NCI-H1436 (cell line): ENCODE measurements around the gene HCRTR2.
"Not testable (repeated sequence)": the region's sequence is repeated elsewhere in the genome, so short reads cannot be mapped to it uniquely, and the experiment has no call there.

Experiments used
- DNase-seq: peaks from one replicate; lab custom pipeline; 2025; lab: John Stamatoyannopoulos, UW

Gene HCRTR2

DNA sequence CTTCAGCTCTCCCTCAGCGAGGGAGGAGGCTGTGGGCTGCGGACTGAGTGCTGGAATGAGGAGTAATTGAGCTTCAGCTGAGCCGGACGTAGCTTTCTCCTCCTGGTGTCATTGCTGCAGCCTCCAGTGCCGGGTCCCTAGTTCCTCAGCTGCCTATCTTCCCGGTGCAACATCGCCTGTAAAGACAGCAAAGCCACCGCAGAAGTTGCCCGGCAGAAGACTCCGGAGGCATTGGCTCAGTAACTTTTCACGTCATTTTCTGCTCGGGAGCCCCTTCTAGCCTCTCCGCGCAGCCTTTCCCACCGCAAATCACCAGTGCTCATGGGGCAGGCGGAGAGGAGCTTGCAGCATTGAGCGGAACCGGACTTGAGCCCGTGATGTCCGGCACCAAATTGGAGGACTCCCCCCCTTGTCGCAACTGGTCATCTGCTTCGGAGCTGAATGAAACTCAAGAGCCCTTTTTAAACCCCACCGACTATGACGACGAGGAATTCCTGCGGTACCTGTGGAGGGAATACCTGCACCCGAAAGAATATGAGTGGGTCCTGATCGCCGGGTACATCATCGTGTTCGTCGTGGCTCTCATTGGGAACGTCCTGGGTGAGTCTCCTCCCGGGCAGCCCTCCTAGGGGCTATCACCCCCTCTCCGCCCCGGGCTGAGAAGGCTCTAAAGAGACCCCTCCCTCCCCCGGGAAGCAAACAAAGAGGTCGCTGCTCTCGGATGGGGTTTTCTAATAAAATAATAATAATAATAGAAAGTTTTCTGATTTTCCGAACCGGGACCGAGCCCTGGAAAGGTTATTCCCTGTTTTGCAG lies at the start of gene HCRTR2:
Gene HCRTR2 (plus strand): TSS at position 305 of the 816 bp plus-strand sequence. CDS start 73 bp downstream, at position 378.
- no peak for DNase-seq

DNA sequence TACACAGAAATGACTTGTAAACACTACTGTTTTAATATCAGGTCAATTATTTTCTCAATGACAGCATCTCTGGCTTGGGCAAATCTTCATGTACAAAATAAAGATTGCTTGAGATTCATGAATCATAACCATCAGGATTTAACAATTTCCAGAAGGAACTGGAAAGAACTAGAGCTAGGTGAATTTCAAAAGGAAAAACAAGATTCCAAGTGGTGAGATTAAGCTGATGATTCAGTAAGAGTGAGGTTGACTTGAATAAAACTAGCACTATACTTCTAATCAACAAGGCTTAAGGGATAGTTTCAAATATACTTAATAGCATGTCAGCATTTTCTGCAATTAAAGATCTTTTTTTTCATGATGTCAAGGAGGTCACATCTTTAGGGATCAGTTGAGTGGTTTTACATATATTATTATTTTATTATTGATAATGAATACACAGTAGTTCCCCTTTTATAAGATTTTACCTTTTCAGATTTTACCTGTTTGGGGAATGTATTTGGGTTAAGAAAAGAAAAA lies 43.5 kb upstream of the HCRTR2 start:
- no peak for DNase-seq

DNA sequence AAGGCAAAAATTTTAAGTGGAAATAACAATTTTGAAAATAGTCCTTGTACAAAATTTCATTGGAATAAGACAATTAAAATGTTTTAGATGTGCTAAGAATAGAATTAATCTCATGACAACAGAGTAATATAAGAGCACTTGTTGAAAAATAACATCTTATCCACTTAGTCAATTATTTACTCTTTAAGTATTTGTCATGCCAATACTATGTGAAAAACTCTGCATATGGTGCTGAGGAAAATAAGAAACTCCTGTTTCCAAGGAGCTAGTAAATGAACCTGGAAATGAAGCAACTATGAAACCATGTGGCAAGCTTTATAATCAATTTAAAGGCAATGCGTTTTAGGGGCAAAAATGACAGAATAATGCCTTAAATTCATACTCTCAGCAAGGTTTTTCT lies 42.7 kb upstream of the HCRTR2 start:
- no peak for DNase-seq

DNA sequence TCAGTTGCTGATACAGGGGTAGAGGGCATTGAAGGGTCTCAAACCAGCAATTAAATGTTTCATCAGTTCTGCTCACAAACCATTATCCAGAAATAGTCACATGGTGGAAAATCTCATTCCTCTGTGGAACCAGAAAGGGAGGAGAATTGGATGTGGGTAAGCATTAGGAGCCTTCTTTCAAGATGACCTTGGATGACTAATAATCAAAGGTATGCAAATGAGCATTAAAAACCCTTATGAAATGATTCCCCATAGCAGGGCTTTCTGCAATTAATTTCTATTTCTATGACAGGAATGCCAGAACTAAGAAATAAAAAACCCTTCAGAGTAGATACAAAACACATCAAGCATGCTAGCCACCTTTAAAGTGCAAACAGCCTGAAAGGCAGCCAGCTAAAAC lies 37.4 kb upstream of the HCRTR2 start:
- DNase-seq: no peak

DNA sequence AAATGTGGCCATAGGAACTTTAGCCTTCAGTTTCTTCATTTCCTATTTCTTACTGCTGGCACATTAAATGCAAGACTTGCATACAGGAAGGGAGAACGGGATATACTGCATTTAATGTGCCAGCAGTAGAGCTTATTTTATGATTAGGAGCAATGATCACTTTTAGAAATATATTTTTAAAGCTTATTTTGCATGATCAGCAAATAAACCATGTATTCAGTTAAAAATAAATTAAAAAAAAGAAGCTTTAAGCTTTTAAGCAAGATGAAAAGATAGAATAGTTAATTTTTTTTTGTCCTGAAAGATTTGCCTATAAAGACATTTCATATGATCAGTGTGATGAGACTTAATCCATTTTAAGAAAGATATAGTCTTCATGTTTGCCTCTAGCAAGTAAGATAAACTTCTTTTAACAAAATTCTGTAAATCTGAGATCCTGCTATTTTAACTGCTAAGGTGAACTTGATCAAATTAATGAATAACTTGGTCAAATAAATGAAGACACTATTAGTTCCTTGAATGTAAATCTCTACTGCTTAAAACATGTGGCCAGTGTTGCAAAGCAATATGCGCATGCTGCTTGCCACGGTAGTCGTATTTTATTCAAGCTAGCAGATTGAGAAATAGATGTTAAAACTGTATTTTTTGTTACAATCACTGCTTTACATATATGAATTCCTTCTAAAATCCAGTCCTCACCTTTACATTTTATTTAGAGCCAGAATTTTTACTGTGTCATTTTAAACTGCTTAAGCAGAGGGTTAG lies 36.2 kb upstream of the HCRTR2 start:
- DNase-seq: no peak

DNA sequence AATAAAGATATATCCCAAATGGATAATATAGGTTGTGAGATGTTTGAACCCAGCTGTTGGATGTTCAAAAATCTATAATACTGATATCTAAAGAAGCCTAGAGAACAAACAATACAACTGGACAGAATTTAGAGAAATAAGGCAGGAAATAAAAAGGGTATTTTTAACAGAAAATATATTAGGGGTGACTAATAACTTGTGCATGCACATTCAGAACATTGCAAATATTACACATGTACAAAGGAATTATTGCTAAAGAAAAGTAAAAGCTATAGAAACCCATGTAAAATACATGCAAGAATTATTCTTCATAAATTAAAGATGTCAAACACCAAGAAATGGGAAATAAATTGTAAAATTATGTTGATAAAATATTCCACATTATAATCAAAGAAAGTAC lies 32.7 kb upstream of the HCRTR2 start:
- no peak for DNase-seq

DNA sequence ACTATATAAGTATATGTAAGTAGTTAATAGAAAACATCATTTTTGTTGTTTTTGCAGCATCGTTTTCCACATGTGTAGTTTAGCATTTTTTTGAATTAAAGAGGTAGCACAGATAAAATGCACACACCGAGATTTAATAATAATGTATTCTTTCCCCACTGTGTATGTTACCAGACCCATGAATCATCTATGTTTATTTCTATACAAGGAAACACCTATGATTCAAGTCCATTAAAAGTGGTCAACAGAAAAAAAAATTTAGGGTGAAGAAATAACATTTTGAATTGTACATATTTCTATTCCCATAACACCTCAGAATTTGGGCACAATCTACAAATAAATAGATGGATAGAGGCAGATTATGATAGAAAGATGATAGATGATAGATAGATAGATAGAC lies 31.7 kb upstream of the HCRTR2 start:
- DNase-seq: no peak

DNA sequence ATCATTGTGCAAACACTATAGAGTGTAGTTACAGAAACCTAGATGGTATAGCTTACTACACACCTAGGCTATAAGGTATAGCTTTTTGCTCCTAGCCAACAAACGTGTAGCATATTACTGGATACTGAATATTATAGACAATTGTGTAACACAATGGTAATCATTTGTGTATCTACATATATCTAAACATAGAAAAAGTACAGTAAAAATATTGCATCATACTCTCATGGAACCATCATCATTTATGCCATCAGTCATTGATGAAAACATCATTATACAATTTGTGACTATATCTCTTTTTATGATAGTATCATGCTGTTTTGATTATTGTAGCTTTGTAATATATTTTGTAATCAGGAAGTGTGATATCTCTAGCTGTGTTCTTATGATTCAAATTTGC lies 21.0 kb upstream of the HCRTR2 start:
- DNase-seq: no peak

DNA sequence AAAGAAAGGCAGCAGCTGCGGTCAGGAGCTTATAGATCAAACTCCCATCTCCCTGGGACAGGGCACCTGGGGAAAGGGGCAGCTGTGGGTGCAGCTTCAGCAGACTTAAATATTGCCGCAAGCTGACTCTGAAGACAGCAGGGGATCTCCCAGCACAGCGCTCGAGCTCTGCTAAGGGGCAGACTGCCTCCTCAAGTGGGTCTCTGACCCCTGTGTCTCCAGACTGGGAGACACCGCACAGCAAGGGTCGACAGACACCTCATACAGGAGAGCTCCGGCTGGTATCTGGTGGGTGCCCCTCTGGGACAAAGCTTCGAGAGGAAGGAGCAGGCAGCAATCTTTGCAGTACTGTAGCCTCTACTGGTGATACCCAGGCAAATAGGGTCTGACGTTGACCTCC lies 15.5 kb upstream of the HCRTR2 start:
- DNase-seq: not testable (repeated sequence)

DNA sequence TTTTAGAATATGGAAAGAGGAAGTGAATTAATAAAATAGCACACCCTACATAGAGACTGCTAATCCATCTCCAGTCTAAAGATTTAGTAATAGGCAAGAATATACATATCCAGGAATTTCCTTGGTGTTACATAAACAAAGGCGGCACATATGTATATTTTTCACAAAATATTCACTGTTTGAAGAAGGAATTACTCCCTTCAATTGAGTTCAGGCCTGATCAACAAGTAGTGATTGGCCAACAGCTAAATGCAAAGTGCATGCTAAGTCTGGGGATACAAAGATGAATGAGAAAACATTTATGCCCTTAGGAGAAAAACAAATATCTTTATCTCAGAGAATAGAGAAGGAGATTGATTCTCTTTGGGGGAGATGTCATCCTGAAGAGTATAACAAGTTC lies 6.5 kb upstream of the HCRTR2 start:
- DNase-seq: no peak

DNA sequence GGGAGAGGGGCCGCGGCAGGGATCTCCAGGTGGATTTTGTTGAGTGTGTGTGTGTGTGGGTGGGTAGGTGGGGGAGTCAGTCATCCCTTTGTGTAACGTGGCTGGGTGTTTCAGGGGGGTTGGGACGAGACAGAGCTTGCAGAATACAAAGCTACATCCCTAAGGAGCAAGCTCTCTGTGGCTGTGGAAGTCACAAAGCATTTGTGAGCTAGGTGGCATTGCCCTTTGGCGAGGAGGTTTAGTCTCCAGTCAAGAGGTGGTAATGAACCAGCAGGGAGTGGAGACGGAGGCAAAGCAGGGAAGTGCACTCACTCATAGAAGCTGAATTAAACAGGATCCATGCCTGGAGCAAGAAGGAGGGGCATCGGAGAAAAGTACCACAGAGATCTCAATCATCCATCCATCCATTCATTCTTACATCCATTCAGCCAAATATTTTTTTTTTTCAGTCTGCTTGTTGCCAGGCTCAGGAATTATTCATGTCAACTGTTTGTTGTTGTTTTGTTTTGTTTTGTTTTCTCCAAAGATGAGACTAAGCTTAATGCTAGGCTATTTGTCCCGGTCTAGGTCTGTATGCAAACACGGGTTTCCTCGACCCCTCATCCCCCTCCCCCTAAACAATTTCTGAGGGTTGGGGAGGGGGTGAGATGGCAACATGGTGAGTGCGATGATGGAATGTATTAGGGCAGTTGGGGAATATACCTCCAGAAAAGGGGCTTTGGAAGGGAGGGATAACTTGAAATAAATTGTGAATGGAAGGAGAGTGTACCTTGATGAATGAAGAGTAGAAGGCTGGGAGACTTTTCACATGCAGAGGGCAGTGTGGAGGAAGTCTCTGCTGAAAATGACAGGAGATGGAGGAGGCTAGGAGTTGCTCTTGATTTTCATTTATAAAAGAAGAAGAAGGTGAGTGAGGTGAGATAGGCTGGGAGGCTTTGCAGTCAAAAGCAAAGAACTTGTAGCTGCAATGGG lies 1.0 kb downstream of the HCRTR2 start:
- DNase-seq: no peak

DNA sequence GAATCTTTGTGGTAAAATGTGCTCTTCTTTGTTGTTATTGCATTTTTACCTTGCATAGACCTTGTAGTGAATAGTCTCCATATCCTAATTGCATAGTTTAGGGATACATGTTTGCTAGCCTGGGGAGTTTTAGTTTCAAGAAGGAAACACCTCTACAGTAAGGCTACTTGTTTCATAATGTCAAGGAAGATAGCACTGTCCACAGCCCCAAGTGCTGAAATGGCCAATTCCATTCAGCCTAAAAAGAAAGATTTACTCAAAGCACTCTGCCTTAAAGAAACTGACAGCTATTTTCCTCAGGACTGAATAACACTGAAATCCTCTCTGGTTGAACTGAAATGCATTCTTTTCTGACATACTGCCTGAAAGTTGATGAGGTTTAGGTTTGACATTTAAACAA lies 2.6 kb downstream of the HCRTR2 start:
- DNase-seq: no peak

DNA sequence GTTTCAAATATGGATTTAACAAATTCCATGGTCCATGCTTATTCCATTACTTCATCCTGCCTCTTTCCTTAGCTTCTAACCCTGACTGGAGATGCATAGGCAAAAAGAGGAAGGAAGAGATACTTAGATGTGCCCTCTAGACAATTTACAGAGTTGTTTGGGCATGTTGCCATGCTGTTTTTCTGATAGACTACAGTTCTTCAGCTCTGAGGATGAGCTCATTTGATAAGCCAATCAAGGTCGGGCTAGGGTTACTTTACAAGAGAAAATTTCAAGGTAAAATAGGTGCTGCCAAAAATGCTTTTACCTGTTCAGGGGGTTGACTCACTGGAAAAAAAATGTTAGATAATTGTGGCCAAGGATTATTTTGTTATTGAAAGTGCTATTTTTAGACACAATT lies 5.9 kb downstream of the HCRTR2 start:
- DNase-seq: no peak

DNA sequence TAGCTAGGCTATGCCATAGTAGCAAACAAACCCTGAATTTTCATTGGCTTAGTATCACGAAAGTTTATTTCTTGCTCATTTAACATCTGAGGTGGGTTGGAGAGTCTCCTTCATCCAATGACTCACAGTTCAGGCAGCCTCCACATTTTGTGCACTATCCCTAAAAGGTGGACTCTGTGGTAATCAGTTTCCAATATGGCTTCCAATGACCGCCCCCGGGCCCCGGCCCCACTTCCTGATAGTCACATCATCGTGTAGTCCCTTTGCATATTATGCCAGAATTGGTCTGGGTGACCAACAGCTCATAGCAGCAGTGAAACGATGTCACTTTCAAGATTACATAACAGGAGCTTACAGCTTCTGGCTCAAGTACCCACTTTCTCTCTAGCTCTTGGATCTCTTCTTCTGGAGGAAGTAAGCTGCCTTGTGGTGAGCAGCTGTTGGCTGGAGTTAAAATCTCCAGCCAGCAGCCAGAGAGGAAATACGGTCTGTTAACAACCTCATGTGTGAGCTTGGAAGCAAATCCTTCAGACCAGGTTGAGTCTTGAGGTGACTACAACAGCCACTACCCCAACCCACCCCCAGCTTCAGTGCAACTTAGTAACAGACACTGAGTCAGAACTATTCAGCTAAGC lies 7.8 kb downstream of the HCRTR2 start:
- no peak for DNase-seq

DNA sequence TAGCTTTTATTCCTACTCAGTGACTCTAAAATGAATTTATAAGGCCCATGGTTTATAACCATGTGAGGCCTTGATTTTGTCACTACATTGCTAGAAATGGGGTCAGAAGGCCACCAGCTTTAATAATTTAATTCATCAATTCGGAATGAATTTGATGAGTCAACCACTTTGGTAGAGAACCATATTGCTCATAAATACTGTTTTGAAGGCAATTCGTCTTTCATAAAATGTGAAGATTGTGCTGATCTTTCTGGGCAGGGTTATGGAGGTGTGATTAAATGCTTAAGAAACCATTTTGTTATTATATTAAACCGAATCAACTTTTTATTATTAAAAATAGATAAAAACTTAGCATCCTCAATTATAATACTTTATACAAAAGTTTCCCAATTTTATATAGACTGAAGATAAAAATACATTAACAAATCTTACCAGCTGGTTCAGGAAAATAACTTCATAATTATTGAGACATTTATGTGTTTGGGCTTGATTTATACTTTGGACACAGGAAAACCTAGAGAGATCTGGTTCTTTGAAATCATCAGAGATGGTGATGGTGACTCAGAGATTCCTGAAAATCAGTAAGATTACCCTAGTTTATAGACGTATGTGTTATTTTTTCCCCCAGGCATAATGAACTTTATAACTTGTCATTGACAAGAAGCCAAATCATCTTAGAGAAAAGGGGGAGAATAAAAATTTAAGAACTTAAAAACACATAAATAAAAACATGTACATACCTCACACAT lies 10.6 kb downstream of the HCRTR2 start:
- DNase-seq: no peak

DNA sequence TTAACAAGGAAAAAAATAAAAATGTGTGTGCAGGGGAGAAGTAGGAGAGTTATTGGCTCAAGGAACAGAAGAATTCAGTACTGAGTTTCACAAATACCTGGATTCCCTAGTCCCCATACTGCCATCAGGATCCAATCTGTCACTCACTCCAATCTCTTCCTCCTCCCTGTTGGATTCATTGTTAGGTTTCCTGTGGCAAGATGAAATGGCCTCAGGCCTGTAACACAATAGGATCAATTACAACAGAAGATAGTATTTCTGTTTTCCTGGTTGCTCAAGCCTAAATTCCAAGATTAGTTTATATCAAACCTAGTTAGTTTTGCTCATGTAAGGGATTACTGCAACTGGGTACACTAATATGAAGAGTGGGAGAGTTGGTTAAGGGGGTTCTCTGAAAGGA lies 24.4 kb downstream of the HCRTR2 start:
- DNase-seq: no peak

DNA sequence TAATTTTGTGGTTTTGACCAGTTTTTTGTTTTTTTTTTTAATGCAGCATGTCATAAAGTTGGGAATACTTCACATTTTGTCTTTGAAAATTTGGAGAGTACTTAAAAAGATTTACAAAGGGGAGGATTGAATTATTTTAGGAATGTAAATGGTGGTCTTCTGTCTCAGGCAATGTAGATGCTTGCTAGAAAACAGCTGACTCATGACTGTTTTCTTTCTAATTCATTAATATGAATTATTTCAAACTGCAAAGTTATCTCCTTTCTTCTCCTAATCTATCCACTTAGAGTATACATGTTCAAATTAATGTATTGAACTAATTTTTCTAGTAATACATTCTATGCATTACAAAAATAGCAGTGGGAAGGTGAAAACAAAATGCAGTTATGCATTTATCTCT lies 24.9 kb downstream of the HCRTR2 start:
- no peak for DNase-seq

DNA sequence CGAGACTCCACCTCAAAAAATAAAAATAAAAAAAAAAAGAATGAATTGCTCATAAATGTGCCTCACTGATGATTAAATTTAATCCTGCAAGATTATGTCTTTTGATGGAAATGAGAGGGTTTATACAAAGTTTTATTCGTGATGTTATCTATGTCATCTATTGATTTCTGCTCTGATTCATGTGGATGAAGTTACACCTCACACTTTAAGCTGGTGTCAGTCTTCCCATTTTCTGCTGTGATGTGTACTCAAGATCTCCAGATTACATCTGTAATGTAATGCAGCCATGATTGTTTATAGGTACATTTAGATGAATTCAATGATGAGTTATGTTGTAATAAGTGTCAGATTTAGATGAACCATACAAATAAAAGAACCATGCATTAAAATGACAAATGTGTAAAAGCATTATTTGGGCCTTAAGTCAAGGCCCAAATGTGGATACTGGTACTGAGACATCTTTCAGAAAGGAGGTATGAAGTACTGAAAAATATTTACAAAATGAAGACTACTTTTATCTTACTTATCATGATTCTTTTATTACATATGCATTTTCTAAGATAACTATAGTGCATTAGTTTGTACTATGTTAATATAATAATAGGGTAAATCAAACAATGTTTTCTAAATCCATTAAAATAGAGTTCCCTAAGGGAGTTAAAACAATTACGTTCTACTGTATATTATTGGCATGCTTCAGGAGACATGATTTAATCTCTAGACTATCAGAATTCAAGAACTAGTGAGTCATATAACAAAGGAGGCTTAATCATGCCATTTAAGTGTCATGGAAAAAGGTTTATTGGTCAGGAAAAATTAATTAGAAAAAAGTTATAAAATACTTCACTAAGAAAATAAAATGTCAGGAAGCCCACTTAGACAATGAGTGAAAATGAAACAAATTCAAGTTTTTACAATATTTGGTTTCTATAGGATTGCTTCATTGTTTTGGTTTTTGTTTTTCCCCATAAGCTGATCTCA lies 34.5 kb downstream of the HCRTR2 start:
- DNase-seq: no peak

DNA sequence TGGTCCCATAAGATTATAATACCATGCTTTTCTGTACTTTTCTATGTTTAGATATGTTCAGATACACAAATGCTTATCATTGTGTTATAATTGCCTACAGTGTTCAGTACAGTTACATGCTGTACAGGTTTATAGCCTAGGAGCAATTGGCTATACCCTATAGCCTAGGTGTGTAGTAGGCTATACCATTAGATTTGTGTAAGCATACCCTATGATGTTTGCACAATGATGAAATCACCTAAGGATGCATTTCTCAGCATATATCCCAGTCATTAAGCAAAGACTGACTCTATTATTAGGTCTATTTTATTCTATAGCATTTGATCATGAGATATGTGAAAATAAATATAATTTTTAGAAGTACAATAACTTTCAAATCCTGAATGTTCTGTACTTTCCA lies 36.6 kb downstream of the HCRTR2 start:
- no peak for DNase-seq

DNA sequence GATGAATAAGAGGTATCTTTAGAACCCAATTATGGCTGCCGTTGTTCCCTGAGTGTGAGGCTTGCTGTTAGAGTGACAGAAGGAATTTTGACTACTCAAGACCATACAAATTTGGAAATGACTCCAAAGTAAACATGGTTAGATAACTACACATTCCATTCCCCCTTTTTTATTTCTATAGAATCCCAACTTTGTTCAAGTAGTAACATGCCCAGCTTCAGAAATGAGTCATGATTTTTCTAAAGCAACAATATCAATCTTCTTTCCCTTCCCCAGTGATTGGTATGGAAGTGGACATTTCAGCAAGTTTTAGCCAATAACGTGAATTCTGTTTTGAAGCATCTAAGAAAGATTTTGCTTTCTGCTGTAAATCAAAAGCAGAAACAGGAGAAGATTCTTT lies 37.8 kb downstream of the HCRTR2 start:
- DNase-seq: no peak
